ENCODE results near the gene CEP112.

The CEP112 gene

DNA sequence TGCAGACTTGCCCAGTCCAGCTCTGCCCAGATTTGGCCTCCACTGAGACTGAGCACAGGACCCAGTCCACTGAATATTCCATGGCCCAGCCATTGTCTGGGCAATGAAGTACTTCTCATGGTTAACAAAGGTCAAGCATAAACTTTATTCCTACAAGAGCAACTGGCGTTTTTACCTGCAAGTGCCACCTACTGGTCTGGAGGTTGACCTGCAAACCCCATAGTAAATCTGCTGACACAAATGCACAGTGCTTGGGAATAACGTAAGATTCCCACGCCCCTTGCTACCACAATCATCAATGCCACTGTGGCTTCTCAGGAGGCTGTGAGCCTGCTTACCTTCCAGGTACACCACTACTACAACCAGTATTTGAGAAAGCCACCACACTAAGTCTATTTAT, 170.2 kb downstream of the CEP112 start:
- peaks cover 18% of the 10 kb centered on the region for H3K36me3 Mint-ChIP-seq
- no peak overlapping the region for H3K27ac Mint-ChIP-seq
- H3K27me3 Mint-ChIP-seq: no peaks in the 10 kb centered on the region
- no peak overlapping the region for H3K4me3 Mint-ChIP-seq
- H3K4me1 Mint-ChIP-seq (ENCODE audit: low read depth): no peaks in the 10 kb centered on the region
- peaks cover 18% of the 10 kb centered on the region for H3K9me3 Mint-ChIP-seq (ENCODE audit: low read depth)

- H3K36me3 Mint-ChIP-seq: peaks cover 13% of the 10 kb centered on the region
- H3K27ac Mint-ChIP-seq: no peak overlapping the region
- no peak overlapping the region for H3K4me3 Mint-ChIP-seq
- H3K27me3 Mint-ChIP-seq: peaks cover 9% of the 10 kb centered on the region
- H3K4me1 Mint-ChIP-seq (ENCODE audit: low read depth): no peaks in the 10 kb centered on the region
- H3K9me3 Mint-ChIP-seq (ENCODE audit: low read depth): peaks cover 9% of the 10 kb centered on the region
Measured at GRCh38 chr17:66018786-66019185, 173.1 kb downstream of the CEP112 start.

- Mint-ChIP-seq H3K9me3 (ENCODE audit: low read depth) (no peaks in the 10 kb centered on the region), H3K4me1 (ENCODE audit: low read depth) (no peaks in the 10 kb centered on the region), H3K4me3 (no peak overlapping the region), H3K36me3 (peaks cover 8% of the 10 kb centered on the region), H3K27ac (no peak overlapping the region), H3K27me3 (peaks cover 9% of the 10 kb centered on the region)
Measured at GRCh38 chr17:66016231-66016630, 175.7 kb downstream of the CEP112 start.

- Mint-ChIP-seq H3K27ac (no peak overlapping the region), H3K9me3 (ENCODE audit: low read depth) (no peaks in the 10 kb centered on the region), H3K4me3 (no peak overlapping the region), H3K36me3 (no peaks in the 10 kb centered on the region), H3K27me3 (no peaks in the 10 kb centered on the region), H3K4me1 (ENCODE audit: low read depth) (no peaks in the 10 kb centered on the region)
Measured at GRCh38 chr17:66008680-66009079, 183.3 kb downstream of the CEP112 start.

GRCh38 chr17:66006654-66007053, 185.3 kb downstream of the CEP112 start:
- no peaks in the 10 kb centered on the region for H3K9me3 Mint-ChIP-seq (ENCODE audit: low read depth)
- no peaks in the 10 kb centered on the region for H3K4me1 Mint-ChIP-seq (ENCODE audit: low read depth)
- no peak overlapping the region for H3K27ac Mint-ChIP-seq
- no peaks in the 10 kb centered on the region for H3K27me3 Mint-ChIP-seq
- H3K4me3 Mint-ChIP-seq: no peak overlapping the region
- no peaks in the 10 kb centered on the region for H3K36me3 Mint-ChIP-seq

GRCh38 chr17:66002812-66003211, 189.1 kb downstream of the CEP112 start:
- Mint-ChIP-seq H3K4me3 (no peak overlapping the region), H3K4me1 (ENCODE audit: low read depth) (no peaks in the 10 kb centered on the region), H3K36me3 (no peaks in the 10 kb centered on the region), H3K27me3 (no peaks in the 10 kb centered on the region), H3K9me3 (ENCODE audit: low read depth) (no peaks in the 10 kb centered on the region), H3K27ac (no peak overlapping the region)

GRCh38 chr17:66002063-66002585, 189.8 kb downstream of the CEP112 start:
- no peaks in the 10 kb centered on the region for H3K9me3 Mint-ChIP-seq (ENCODE audit: low read depth)
- no peaks in the 10 kb centered on the region for H3K27me3 Mint-ChIP-seq
- H3K27ac Mint-ChIP-seq: no peak overlapping the region
- no peak overlapping the region for H3K4me3 Mint-ChIP-seq
- H3K4me1 Mint-ChIP-seq (ENCODE audit: low read depth): no peaks in the 10 kb centered on the region
- no peaks in the 10 kb centered on the region for H3K36me3 Mint-ChIP-seq

DNA sequence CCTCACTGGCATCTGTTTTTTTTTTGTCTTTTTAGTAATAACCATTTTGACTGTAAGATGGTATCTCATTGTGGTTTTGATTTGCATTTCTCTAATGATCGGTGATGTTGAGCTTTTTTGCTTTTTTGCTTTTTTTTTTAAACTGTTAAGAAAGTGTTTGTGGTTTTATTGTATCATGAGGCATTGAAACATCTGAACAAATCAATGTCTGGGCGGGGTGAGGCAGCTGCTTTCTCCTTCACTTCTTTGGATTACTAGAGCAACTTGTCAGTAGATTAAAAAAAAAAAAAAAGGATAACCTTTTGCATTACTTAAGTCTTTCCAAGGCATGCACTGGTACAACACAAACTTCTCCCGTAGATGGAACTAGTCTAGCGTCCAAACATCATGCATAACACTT, 191.7 kb downstream of the CEP112 start:
- peaks cover 3% of the 10 kb centered on the region for H3K36me3 Mint-ChIP-seq
- H3K27ac Mint-ChIP-seq: no peak overlapping the region
- H3K9me3 Mint-ChIP-seq (ENCODE audit: low read depth): no peaks in the 10 kb centered on the region
- H3K4me3 Mint-ChIP-seq: no peak overlapping the region
- H3K4me1 Mint-ChIP-seq (ENCODE audit: low read depth): no peaks in the 10 kb centered on the region
- H3K27me3 Mint-ChIP-seq: no peaks in the 10 kb centered on the region

- Mint-ChIP-seq H3K27me3 (no peaks in the 10 kb centered on the region), H3K4me3 (no peak overlapping the region), H3K36me3 (peaks cover 3% of the 10 kb centered on the region), H3K27ac (no peak overlapping the region), H3K4me1 (ENCODE audit: low read depth) (no peaks in the 10 kb centered on the region), H3K9me3 (ENCODE audit: low read depth) (no peaks in the 10 kb centered on the region)
Measured at GRCh38 chr17:65998675-65999074, 193.3 kb downstream of the CEP112 start.

DNA sequence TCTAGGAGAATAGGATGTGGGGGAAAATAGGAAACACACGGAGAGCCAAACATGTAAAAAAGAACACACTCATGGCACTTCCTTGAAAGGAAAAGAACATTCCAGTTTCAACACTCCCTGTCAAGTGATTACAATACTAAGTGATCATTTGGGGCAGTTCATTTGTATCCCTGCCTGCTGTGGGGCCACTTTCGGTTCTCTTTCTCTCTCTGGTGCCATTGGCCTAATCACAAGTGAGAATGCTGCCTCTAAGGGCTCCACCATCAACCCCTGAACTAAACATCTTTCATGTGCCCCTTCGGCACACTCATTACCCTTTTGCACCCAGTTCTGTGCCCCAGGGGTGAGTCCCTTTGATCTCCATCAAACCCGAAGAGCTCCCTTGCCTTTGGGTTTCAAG, 197.3 kb downstream of the CEP112 start:
- no peak overlapping the region for H3K4me3 Mint-ChIP-seq
- peaks cover 2% of the 10 kb centered on the region for H3K27me3 Mint-ChIP-seq
- H3K9me3 Mint-ChIP-seq (ENCODE audit: low read depth): peaks cover under 1% of the 10 kb centered on the region
- H3K27ac Mint-ChIP-seq: no peak overlapping the region
- no peaks in the 10 kb centered on the region for H3K4me1 Mint-ChIP-seq (ENCODE audit: low read depth)
- peaks cover 3% of the 10 kb centered on the region for H3K36me3 Mint-ChIP-seq

- peaks cover 4% of the 10 kb centered on the region for H3K9me3 Mint-ChIP-seq (ENCODE audit: low read depth)
- H3K4me1 Mint-ChIP-seq (ENCODE audit: low read depth): no peaks in the 10 kb centered on the region
- peaks cover 2% of the 10 kb centered on the region for H3K27me3 Mint-ChIP-seq
- peaks cover 3% of the 10 kb centered on the region for H3K36me3 Mint-ChIP-seq
- no peak overlapping the region for H3K27ac Mint-ChIP-seq
- no peak overlapping the region for H3K4me3 Mint-ChIP-seq
Measured at GRCh38 chr17:65994114-65994513, 197.8 kb downstream of the CEP112 start.

- peaks cover 2% of the 10 kb centered on the region for H3K27me3 Mint-ChIP-seq
- peaks cover under 1% of the 10 kb centered on the region for H3K36me3 Mint-ChIP-seq
- H3K4me1 Mint-ChIP-seq (ENCODE audit: low read depth): no peaks in the 10 kb centered on the region
- no peak overlapping the region for H3K4me3 Mint-ChIP-seq
- H3K9me3 Mint-ChIP-seq (ENCODE audit: low read depth): peaks cover 21% of the 10 kb centered on the region
- H3K27ac Mint-ChIP-seq: no peak overlapping the region
Measured at GRCh38 chr17:65990593-65990992, 201.3 kb downstream of the CEP112 start.

DNA sequence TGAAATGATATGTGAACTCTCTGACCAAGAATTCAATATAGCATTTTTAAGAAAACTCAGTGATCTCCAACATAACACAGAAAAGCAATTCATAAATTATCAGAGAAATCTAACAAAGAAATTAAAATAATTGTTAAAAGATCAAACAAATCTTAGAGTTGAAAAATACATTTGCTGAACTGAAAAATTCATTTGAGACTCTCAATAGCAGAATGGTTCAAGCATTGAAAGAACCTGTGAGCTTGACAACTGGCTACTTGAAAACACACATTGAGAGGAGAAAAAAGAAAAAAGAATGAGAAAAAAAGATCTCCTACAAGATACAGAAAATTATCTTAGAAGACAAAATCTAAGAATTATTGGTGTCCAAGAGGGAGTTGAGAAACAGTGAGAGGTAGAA, 203.5 kb downstream of the CEP112 start:
- peaks cover 24% of the 10 kb centered on the region for H3K9me3 Mint-ChIP-seq (ENCODE audit: low read depth)
- H3K27ac Mint-ChIP-seq: no peak overlapping the region
- H3K36me3 Mint-ChIP-seq: peaks cover 3% of the 10 kb centered on the region
- H3K4me1 Mint-ChIP-seq (ENCODE audit: low read depth): no peaks in the 10 kb centered on the region
- peaks cover under 1% of the 10 kb centered on the region for H3K27me3 Mint-ChIP-seq
- H3K4me3 Mint-ChIP-seq: no peak overlapping the region

DNA sequence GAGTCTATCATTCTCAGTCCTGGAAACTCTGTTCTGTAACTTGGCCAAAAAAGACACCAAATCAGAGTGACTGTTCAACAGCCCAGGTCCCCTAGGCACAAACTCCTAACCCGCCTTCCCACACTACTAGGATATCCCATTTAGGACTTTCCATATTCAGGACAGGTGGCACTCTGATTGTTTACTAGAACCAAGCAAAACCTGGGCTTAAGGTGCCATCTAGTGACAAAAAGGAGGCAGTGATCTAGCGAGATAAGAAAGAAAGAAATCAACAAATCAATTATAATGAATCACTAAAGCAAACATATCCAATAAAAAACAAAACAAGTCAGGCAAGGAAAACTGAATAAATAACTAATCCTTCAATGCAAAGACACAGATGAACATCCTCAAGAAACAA, 203.9 kb downstream of the CEP112 start:
- H3K9me3 Mint-ChIP-seq (ENCODE audit: low read depth): peaks cover 24% of the 10 kb centered on the region
- no peak overlapping the region for H3K27ac Mint-ChIP-seq
- H3K4me1 Mint-ChIP-seq (ENCODE audit: low read depth): no peaks in the 10 kb centered on the region
- peaks cover 3% of the 10 kb centered on the region for H3K36me3 Mint-ChIP-seq
- no peaks in the 10 kb centered on the region for H3K27me3 Mint-ChIP-seq
- no peak overlapping the region for H3K4me3 Mint-ChIP-seq

DNA sequence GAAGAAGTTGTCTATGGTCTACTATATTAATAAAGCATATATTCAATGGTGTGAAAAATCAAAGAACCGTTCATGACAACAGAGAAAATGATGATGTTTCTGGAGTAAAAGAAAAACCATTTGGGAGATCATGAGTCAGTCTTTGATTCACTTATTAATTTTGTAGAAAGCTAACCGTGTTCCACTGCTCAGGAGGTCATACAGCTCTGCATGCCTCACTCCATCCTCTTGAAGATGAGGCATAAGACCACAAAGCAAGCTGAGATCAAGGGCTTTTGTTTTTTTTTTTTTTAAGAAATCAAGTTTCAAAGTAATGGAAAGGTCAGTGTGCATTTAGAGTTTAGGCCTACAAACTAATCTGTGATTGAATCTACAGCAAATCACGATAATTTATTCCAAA, 206.4 kb downstream of the CEP112 start:
- H3K36me3 Mint-ChIP-seq: peaks cover 5% of the 10 kb centered on the region
- H3K9me3 Mint-ChIP-seq (ENCODE audit: low read depth): peaks cover 24% of the 10 kb centered on the region
- H3K4me3 Mint-ChIP-seq: no peak overlapping the region
- H3K4me1 Mint-ChIP-seq (ENCODE audit: low read depth): no peaks in the 10 kb centered on the region
- H3K27ac Mint-ChIP-seq: no peak overlapping the region
- H3K27me3 Mint-ChIP-seq: no peaks in the 10 kb centered on the region

GRCh38 chr17:65984299-65984698, 207.6 kb downstream of the CEP112 start:
- Mint-ChIP-seq H3K27ac (no peak overlapping the region), H3K4me1 (ENCODE audit: low read depth) (no peaks in the 10 kb centered on the region), H3K4me3 (no peak overlapping the region), H3K36me3 (peaks cover 5% of the 10 kb centered on the region), H3K27me3 (no peaks in the 10 kb centered on the region), H3K9me3 (ENCODE audit: low read depth) (peaks cover 20% of the 10 kb centered on the region)
